GM10266 (cell line): ENCODE results near the gene ZDHHC24.
A peak's percentile ranks its signal among the peaks of the same experiment; 100 is the strongest.

Experiments
- DNase-seq: peaks from one replicate; pipeline ENCODE4 v3.0.0; 2012; ENCODE audit errors: extremely low spot score
- TF ChIP-seq, protein P1 (sequence below): IDR thresholded peaks from 2 replicates; pipeline ENCODE4 v1.5.1; 2012; ENCODE audit warnings: mild to moderate bottlenecking, low read depth; ENCODE audit not compliant: control insufficient read depth, insufficient read depth; ENCODE audit errors: missing control alignments

Gene ZDHHC24

DNA sequence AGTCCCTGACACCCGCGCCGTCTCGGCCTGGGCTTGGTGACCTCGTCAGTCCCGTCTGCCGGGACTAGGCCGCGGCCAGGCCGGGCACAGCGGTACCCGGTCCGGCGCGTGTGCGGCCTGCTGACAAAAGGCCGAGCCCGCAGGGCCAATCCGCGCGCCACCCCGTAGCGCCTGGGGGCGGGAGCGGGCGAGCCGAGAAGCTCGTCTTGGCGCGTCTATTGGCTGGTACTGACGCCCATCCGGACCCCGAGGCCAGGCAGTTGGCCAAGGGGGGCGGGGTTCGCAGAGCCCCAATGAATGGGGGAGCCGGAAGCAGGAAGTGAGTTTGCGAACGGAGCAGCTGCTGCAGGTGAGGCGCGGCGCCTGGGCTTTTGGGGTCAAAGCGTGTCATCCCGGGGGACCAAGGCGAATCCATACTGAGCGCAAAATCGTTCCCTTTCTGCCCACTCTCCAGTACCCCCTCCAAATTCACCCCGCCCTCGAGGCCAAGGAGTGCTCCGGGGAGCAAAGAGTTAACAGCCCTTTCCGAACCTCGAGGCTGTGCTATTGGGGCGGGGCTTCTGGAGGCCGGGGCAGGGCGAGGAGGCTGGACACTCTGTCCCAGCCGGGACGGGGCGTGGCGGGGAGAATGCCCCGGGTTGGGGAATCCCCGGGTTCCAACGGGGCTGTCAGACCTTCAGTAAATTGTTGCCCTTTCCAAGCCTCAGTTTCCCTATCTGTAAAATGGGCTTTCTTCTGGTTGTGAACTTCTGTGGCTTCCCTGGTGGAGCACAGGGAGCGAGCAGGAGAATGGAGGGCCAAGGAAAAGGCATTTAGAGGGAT is 65.5 kb downstream of the ZDHHC24 start, which contains the start of gene DPP3:
Gene DPP3 (plus strand): TSS at position 318 of the 822 bp plus-strand sequence. CDS start 1,767 bp downstream, outside the sequence.
- DNase-seq, result peak; percentile 100
- TF ChIP-seq, protein P1, sequence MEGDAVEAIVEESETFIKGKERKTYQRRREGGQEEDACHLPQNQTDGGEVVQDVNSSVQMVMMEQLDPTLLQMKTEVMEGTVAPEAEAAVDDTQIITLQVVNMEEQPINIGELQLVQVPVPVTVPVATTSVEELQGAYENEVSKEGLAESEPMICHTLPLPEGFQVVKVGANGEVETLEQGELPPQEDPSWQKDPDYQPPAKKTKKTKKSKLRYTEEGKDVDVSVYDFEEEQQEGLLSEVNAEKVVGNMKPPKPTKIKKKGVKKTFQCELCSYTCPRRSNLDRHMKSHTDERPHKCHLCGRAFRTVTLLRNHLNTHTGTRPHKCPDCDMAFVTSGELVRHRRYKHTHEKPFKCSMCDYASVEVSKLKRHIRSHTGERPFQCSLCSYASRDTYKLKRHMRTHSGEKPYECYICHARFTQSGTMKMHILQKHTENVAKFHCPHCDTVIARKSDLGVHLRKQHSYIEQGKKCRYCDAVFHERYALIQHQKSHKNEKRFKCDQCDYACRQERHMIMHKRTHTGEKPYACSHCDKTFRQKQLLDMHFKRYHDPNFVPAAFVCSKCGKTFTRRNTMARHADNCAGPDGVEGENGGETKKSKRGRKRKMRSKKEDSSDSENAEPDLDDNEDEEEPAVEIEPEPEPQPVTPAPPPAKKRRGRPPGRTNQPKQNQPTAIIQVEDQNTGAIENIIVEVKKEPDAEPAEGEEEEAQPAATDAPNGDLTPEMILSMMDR, result no peak

DNA sequence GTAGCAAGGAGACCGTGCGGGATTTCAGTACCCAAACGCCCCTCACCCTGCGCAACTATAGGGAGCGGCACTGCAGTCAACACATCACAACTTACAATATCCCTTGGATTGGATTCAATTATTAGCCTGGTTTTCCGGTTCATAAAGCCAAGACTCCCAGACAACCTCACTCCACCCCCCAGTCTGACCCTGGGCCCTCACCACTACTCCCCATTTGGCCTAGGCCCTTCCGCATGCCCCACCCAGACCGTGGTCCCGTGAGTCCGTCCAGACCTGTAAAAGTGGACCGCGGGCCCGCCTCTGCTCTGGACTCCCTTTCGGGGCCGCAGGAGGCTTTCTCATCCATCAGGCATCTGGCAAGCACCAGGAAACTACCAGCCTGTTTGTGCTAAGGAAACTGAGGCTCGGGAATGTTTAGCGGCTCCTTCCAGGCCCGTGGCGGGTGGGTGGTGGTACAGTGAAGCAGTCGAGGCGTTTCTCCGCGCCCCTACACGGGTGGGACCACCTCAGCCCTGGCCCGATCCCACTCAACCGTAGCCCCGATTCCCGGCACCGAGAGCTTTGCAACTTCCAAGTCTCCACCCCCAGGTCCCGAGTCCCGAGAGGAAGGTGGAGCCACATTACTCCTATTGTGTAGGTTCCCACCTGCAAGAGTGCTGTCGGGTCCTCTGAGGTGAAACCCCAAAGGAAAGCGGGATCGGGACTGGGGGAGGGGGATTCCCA is 66.3 kb downstream of the ZDHHC24 start:
- DNase-seq, result peak; percentile 47
- TF ChIP-seq, protein P1, result no peak

DNA sequence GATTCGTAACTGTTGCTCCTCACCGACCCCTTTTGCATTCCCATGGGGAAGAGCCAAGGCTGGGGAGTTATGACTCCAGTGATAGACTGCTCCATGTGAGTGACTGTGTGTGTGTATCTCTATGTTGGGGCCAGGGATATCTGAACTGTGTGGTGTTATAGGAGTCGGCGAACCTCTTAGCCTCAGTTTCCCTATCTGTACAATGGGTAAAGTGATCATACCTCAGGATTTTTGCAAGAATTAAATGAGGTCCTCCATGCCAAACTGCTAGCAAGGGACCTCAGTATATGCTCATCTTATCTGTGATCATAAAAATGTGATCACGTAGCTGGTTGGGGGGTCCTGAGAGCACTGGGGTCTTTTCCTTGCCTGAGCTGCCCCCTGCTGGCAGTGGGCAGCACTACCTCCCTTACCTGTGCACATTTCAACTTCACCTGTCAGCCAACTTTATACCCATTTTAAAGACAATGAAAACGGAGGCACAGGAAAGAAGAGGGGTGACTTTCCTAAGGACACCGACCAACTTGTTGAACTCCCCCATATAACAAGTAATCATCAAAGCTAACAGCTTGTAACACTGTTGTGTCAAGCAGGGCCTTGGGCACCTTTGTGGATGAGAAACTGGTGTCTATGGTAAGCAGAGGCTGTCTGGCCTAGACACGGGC is 67.0 kb downstream of the ZDHHC24 start:
- peak; percentile 76 for DNase-seq
- TF ChIP-seq, protein P1, result peak; percentile 79

DNA sequence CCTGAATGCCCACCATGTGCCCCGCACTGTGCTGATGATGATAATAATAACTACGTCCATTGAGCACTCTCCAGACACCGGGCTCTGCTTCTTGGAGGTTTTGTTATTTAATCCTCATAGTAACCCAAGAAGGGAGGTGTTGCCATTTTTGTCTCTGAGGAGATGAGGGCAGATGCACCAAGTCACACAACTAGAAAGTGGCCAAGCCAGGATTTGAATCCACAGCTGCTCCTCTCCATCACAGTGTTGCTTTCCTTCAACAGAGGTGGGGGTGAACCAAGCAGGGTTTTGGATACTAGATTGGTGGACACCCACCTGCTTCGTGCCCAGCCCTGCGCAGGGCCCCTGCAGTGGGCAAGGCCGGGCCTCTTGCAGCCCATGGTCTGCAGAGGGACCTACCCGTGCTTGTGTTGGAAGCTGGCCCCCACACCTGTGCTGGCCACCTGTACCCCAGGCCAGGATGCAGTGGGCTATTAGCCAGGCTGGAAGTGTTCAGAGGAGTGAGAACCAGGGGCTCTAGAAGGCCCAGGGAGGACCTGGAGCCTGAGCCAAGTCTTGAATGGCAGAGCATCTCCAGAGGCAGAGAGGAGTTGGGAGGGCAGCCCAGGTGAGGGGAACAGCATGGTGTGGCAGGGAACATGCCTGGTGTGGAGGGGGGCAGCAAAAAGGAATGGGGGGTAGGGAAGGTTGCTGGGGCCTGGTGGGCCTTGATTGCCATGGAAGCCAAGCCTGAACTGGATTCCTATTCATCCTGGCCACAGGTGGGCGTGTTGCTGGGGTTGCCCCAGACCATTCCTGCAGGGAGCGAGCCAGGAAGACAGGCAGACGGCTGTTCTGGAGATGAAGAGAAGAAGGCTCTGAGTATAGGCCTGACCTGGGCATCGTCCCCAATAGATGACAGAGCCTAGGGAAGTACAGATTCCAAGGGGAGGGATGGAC is 68.3 kb downstream of the ZDHHC24 start:
- DNase-seq, result no peak
- TF ChIP-seq, protein P1, result no peak

DNA sequence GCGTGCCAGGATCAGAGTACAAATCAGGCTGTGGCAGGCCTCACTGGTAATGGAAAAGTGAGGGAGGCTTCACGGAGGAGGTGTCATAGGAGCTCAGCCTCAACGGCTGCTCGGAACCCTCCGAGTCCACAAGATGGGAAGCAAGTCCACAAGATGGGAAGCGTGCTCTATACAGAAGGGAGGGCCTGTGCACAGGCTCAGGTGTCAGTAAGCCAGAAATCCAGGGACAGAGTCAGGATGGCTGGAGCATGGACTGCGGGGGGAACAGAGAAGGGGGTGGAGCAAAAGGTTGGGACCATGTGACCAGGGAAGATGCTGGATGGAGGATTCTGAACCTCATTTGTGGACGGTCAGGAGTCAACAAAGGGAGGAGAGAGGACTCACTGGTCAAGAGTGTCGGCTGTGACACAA is 69.0 kb downstream of the ZDHHC24 start:
- TF ChIP-seq, protein P1, result no peak
- no peak for DNase-seq

DNA sequence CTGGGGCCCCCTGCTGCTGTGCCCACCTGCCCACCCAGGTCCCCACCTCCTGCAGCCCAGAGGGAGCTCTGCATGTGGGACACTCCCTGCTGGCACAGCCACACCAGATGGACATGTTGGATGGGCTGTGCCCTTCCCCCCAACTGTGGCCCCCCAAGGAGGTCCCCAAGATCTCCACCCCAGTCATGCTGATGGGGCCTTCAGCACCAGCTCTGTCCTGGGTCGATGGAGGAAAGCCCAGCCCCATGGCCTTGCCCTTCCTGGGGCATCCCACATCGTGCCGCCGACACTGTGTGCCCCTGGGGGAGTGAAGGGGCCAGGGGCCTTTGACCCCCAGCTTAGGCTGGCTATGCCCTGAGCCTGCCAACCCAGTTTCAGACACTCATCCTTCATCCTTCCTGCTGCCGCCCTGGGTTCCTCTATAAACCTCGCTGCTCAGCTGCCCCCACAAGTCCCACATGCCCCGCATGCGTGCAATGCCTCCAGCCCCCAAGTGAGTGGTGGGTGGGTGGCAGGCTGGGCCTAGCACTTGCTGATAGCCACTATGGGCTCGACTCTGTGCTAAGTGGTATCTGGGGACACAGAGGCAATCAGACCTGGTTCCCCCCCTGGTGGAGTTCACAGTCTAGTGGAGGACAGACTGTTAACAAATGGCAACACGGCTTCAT is 69.5 kb downstream of the ZDHHC24 start:
- TF ChIP-seq, protein P1, result no peak
- DNase-seq, result no peak
